ENCODE data around the gene GRIN2A. TPM values are rescaled to one million over a fixed set of nuclear protein-coding genes. Genes with fewer than 3 reads are reported as not detected.

GRIN2A gene
- total RNA-seq, 2 donors from 2014 or later, result 0.27 to 2.5 TPM

GRCh38 chr16:9773289-9773688, 408.9 kb downstream of the GRIN2A start:
- H3K9me3 ChIP-seq, result no peaks in the 10 kb centered on the region
- H3K4me3 ChIP-seq, result no peak overlapping the region
- no peaks in the 10 kb centered on the region for H3K4me1 ChIP-seq (ENCODE audit: control insufficient read depth in 1 of 2, low read depth in 2 of 2)
- no peaks in the 10 kb centered on the region for H3K27me3 ChIP-seq (replicated peaks; ENCODE audit: insufficient read depth)
- no peak for TF ChIP-seq CTCF (IDR thresholded peaks at IDR 0.05)
- DNase-seq (ENCODE audit: low spot score) (no peak), ATAC-seq (ENCODE audit: insufficient number of reproducible peaks, low FRiP score, low read depth) (no peak)
- H3K27ac ChIP-seq, result no peak overlapping the region
- H3K36me3 ChIP-seq, result no peaks in the 10 kb centered on the region

GRCh38 chr16:9772526-9773225, 409.6 kb downstream of the GRIN2A start:
- Histone ChIP-seq H3K9me3 (no peaks in the 10 kb centered on the region), H3K27ac (no peak overlapping the region), H3K4me3 (no peak overlapping the region), H3K27me3 (replicated peaks; ENCODE audit: insufficient read depth) (no peaks in the 10 kb centered on the region), H3K4me1 (ENCODE audit: control insufficient read depth in 1 of 2, low read depth in 2 of 2) (no peaks in the 10 kb centered on the region), H3K36me3 (no peaks in the 10 kb centered on the region)
- ATAC-seq (ENCODE audit: insufficient number of reproducible peaks, low FRiP score, low read depth) (no peak), DNase-seq (ENCODE audit: low spot score) (no peak)
- TF ChIP-seq CTCF (IDR thresholded peaks at IDR 0.05), result no peak

- no peak overlapping the region for H3K4me3 ChIP-seq
- no peak for TF ChIP-seq CTCF (IDR thresholded peaks at IDR 0.05)
- H3K36me3 ChIP-seq, result peaks cover 3% of the 10 kb centered on the region
- ATAC-seq (ENCODE audit: insufficient number of reproducible peaks, low FRiP score, low read depth) (no peak), DNase-seq (ENCODE audit: low spot score) (no peak)
- no peaks in the 10 kb centered on the region for H3K9me3 ChIP-seq
- no peaks in the 10 kb centered on the region for H3K27me3 ChIP-seq (replicated peaks; ENCODE audit: insufficient read depth)
- no peaks in the 10 kb centered on the region for H3K4me1 ChIP-seq (ENCODE audit: control insufficient read depth in 1 of 2, low read depth in 2 of 2)
- no peak overlapping the region for H3K27ac ChIP-seq
Observed at GRCh38 chr16:9766891-9767290, 415.3 kb downstream of the GRIN2A start.

GRCh38 chr16:9763505-9763904, 418.7 kb downstream of the GRIN2A start:
- ATAC-seq (ENCODE audit: insufficient number of reproducible peaks, low FRiP score, low read depth) (no peak), DNase-seq (ENCODE audit: low spot score) (no peak)
- Histone ChIP-seq H3K36me3 (peaks cover 3% of the 10 kb centered on the region), H3K9me3 (no peaks in the 10 kb centered on the region), H3K27me3 (replicated peaks; ENCODE audit: insufficient read depth) (no peaks in the 10 kb centered on the region), H3K27ac (no peak overlapping the region), H3K4me1 (ENCODE audit: control insufficient read depth in 1 of 2, low read depth in 2 of 2) (no peaks in the 10 kb centered on the region), H3K4me3 (no peak overlapping the region)
- no peak for TF ChIP-seq CTCF (IDR thresholded peaks at IDR 0.05)

- H3K27ac ChIP-seq, result no peak overlapping the region
- no peak for TF ChIP-seq CTCF (IDR thresholded peaks at IDR 0.05)
- ATAC-seq (ENCODE audit: insufficient number of reproducible peaks, low FRiP score, low read depth), result no peak
- H3K4me1 ChIP-seq (ENCODE audit: control insufficient read depth in 1 of 2, low read depth in 2 of 2), result no peaks in the 10 kb centered on the region
- H3K27me3 ChIP-seq (replicated peaks; ENCODE audit: insufficient read depth), result no peaks in the 10 kb centered on the region
- H3K4me3 ChIP-seq, result no peak overlapping the region
- no peaks in the 10 kb centered on the region for H3K9me3 ChIP-seq
- no peak for DNase-seq (ENCODE audit: low spot score)
- H3K36me3 ChIP-seq, result peaks cover 3% of the 10 kb centered on the region
Observed at GRCh38 chr16:9761870-9762269, 420.4 kb downstream of the GRIN2A start.
